Astrocyte (in vitro differentiated cells and primary cell): ENCODE data around the gene TFF1. TPM values are rescaled to one million over a fixed set of nuclear protein-coding genes. Genes with fewer than 3 reads are reported as not detected.

ENCODE experiments used
- DNase-seq: peaks from one replicate; pipeline ENCODE4 v3.0.0-alpha.2; 2010; ENCODE audit warnings: low read depth
- FAIRE-seq: peaks from 2 replicates; lab custom pipeline; 2011; peaks lifted over from hg19 to GRCh38; lab: Jason Lieb, UNC
- H2AFZ ChIP-seq: 2 replicates; pipeline ENCODE4 v1.6.0; 2012; ENCODE audit warnings: low read depth, low read length, inconsistent platforms
- H3K27ac ChIP-seq: 2 replicates; pipeline ENCODE4 v1.5.1; 2011; ENCODE audit warnings: low read depth, low read length, inconsistent platforms
- H3K27me3 ChIP-seq: 2 replicates; pipeline ENCODE4 v1.6.0; 2011; ENCODE audit warnings: low read length, inconsistent platforms; ENCODE audit not compliant: insufficient read depth
- H3K36me3 ChIP-seq: 2 replicates; pipeline ENCODE4 v1.5.1; 2011; ENCODE audit warnings: low read length, inconsistent platforms; ENCODE audit not compliant: insufficient read depth
- H3K4me1 ChIP-seq: 2 replicates; pipeline ENCODE4 v1.5.1; 2011; ENCODE audit warnings: low read length, inconsistent platforms; ENCODE audit not compliant: insufficient read depth
- H3K4me2 ChIP-seq: 2 replicates; pipeline ENCODE4 v1.6.0; 2012; ENCODE audit warnings: low read length, inconsistent platforms
- H3K4me3 ChIP-seq: 2 replicates; pipeline ENCODE4 v1.5.1; 2011; ENCODE audit warnings: low read depth, mild to moderate bottlenecking, low read length, inconsistent platforms; ENCODE audit not compliant: insufficient read depth
- H3K79me2 ChIP-seq: 2 replicates; pipeline ENCODE4 v1.6.0; 2012; ENCODE audit warnings: mild to moderate bottlenecking, low read length, inconsistent platforms; ENCODE audit not compliant: insufficient read depth
- H3K9ac ChIP-seq: 2 replicates; pipeline ENCODE4 v1.6.0; 2012; ENCODE audit warnings: mild to moderate bottlenecking, low read length, inconsistent platforms
- H3K9me3 ChIP-seq: 2 replicates; pipeline ENCODE4 v1.5.1; 2012; ENCODE audit warnings: low read depth, mild to moderate bottlenecking, low read length, inconsistent platforms; ENCODE audit not compliant: insufficient read depth
- H4K20me1 ChIP-seq: 2 replicates; pipeline ENCODE4 v1.6.0; 2012; ENCODE audit warnings: low read length, inconsistent platforms; ENCODE audit not compliant: insufficient read depth
- H3K27ac Mint-ChIP-seq: one replicate; pipeline ENCODE4 v1.8.0; 2021; ENCODE audit warnings: mild to moderate bottlenecking, mixed read lengths; ENCODE audit not compliant: unreplicated experiment
- H3K27me3 Mint-ChIP-seq: one replicate; pipeline ENCODE4 v1.8.0; 2021; ENCODE audit warnings: low read depth, mixed read lengths; ENCODE audit not compliant: unreplicated experiment
- H3K36me3 Mint-ChIP-seq: one replicate; pipeline ENCODE4 v1.8.0; 2021; ENCODE audit warnings: low read depth, mixed read lengths; ENCODE audit not compliant: unreplicated experiment
- H3K4me1 Mint-ChIP-seq: one replicate; pipeline ENCODE4 v1.8.0; 2021; ENCODE audit warnings: low read depth, mixed read lengths; ENCODE audit not compliant: unreplicated experiment
- H3K4me3 Mint-ChIP-seq: one replicate; pipeline ENCODE4 v1.8.0; 2021; ENCODE audit warnings: mild to moderate bottlenecking, moderate library complexity, mixed read lengths; ENCODE audit not compliant: unreplicated experiment
- H3K9me3 Mint-ChIP-seq: one replicate; pipeline ENCODE4 v1.8.0; 2021; ENCODE audit warnings: mild to moderate bottlenecking, mixed read lengths; ENCODE audit not compliant: unreplicated experiment
- EZH2 ChIP-seq: IDR thresholded peaks from 2 replicates; pipeline ENCODE4 v1.6.1; 2012; ENCODE audit warnings: mild to moderate bottlenecking, low read length, inconsistent platforms; ENCODE audit not compliant: insufficient read depth
- total RNA-seq: library from RNA; stranded (reverse); gene quantifications from 2 replicates; pipeline ENCODE4 v1.2.1, GENCODE V29; 2021
- TF ChIP-seq, protein P1 (sequence below): IDR thresholded peaks from 2 replicates; pipeline ENCODE4 v1.5.1; 2011; ENCODE audit warnings: low read depth, mild to moderate bottlenecking, inconsistent platforms, low read length, moderate library complexity; ENCODE audit not compliant: insufficient read depth

Gene TFF1
- total RNA-seq, 1 donor from 2014 or later, result not detected

DNA sequence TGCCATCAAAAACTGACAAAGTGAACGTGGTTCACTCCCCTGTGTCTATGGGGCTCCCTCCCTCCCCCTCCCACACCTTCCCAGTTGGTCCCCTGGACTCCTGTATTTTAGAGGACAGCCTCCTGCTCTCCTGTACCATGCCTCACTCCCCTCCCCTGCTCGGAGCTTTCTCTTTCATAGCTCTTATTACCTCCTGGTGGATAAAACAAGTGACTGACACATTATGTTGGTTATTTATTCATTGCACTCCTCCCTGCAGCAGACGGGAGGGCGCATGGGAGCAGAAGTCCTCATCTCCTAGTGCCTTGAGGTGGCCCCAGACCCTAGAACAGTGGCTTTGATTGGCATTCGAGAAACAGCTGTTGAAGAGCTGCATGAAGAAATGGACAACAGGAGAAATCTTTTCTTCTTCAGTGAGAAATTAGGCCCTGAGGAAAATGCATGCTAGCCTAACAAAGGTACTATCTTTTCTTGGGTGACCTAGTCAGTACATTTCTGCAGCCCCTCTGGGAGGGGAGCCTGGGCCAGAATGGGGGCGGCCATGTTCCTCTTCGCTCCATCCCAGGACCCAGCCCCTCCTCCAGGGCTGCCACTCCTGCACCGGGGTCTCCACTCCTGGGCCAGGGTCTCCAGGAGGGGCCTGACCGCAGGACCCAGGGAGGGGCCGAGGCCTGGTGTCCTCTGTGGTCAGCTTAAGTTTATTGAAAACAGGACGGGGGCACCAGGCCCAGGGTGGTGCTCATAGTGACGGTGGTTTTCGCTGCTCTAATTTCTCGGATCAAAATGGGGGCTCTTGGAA is 1.2 kb upstream of the TFF1 start:
- DNase-seq (no peak), FAIRE-seq (no peak)
- no peaks in the 10 kb centered on the region for H3K36me3 ChIP-seq
- Mint-ChIP-seq H3K4me3 (no peak overlapping the region), H3K27ac (no peak overlapping the region), H3K27me3 (peaks cover 41% of the 10 kb centered on the region), H3K9me3 (peaks cover 2% of the 10 kb centered on the region), H3K4me1 (no peaks in the 10 kb centered on the region), H3K36me3 (no peaks in the 10 kb centered on the region)
- H3K9ac ChIP-seq, result no peak overlapping the region
- H4K20me1 ChIP-seq, result no peaks in the 10 kb centered on the region
- H3K4me2 ChIP-seq, result no peak overlapping the region
- H3K9me3 ChIP-seq, result no peaks in the 10 kb centered on the region
- H2AFZ ChIP-seq, result no peak overlapping the region
- H3K79me2 ChIP-seq, result no peaks in the 10 kb centered on the region
- H3K27ac ChIP-seq, result no peak overlapping the region
- TF ChIP-seq EZH2, result no peak
- TF ChIP-seq, protein P1, sequence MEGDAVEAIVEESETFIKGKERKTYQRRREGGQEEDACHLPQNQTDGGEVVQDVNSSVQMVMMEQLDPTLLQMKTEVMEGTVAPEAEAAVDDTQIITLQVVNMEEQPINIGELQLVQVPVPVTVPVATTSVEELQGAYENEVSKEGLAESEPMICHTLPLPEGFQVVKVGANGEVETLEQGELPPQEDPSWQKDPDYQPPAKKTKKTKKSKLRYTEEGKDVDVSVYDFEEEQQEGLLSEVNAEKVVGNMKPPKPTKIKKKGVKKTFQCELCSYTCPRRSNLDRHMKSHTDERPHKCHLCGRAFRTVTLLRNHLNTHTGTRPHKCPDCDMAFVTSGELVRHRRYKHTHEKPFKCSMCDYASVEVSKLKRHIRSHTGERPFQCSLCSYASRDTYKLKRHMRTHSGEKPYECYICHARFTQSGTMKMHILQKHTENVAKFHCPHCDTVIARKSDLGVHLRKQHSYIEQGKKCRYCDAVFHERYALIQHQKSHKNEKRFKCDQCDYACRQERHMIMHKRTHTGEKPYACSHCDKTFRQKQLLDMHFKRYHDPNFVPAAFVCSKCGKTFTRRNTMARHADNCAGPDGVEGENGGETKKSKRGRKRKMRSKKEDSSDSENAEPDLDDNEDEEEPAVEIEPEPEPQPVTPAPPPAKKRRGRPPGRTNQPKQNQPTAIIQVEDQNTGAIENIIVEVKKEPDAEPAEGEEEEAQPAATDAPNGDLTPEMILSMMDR, result no peak
- H3K27me3 ChIP-seq, result no peaks in the 10 kb centered on the region
- no peaks in the 10 kb centered on the region for H3K4me1 ChIP-seq
- no peak overlapping the region for H3K4me3 ChIP-seq

DNA sequence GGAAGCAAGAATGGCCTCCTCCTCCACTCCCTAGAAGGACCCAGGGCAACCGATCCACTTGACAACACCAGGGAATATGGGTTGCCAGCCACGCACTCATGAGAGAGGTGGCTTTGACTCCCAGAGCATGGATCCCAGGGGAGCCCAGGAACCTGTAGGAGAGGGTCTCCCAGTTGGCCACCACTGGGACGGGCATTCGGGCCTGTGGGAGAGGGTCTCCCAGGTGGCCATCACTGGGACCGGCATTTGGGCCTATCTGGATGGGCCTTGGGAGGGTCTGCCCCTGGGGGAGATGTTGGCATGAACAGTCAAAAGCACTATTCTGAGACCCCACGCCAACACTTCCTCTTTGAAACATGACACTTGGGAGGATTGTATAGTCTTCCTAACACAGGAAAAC is 565 bp downstream of the TFF1 start:
- Histone ChIP-seq H3K79me2 (no peaks in the 10 kb centered on the region), H3K4me3 (no peak overlapping the region), H3K9ac (no peak overlapping the region), H2AFZ (no peak overlapping the region), H3K4me1 (no peaks in the 10 kb centered on the region), H3K4me2 (no peak overlapping the region), H3K27ac (no peak overlapping the region), H3K36me3 (no peaks in the 10 kb centered on the region), H3K9me3 (no peaks in the 10 kb centered on the region), H3K27me3 (no peaks in the 10 kb centered on the region), H4K20me1 (no peaks in the 10 kb centered on the region)
- no peak for FAIRE-seq
- H3K4me1 Mint-ChIP-seq, result no peaks in the 10 kb centered on the region
- no peak for TF ChIP-seq EZH2
- TF ChIP-seq, protein P1, result no peak
- no peak for DNase-seq
- H3K4me3 Mint-ChIP-seq, result no peak overlapping the region
- peaks cover 35% of the 10 kb centered on the region for H3K27me3 Mint-ChIP-seq
- H3K9me3 Mint-ChIP-seq, result no peaks in the 10 kb centered on the region
- no peak overlapping the region for H3K27ac Mint-ChIP-seq
- no peaks in the 10 kb centered on the region for H3K36me3 Mint-ChIP-seq

DNA sequence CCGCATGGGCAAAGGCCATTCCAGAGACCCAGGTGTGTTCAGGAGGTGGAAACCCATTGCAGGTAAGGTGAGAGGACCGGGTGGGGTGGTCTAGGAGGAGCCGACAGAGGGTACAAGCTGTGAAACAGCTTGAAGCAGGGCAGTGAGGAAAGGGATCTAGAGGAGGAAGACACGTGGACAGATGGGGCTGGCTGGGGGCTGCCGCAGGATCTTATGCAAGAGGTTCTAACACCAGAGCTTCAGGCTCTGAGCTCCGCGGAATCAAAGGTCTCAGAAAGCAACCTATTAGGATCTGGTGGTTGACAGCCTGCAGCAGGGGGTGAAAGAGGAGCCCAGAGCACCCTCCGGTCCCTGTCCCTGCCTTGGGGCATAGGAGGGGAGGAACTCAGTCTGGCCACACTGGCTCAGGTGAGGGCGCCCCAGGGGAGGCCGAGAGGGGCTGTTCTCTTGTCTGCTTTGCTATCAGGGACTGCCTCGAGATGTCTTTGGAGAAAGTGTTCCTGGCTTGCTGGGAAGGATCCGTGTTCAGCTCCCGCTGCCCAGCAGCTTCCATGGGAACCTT is 1.9 kb downstream of the TFF1 start:
- Mint-ChIP-seq H3K4me1 (no peaks in the 10 kb centered on the region), H3K27me3 (peaks cover 33% of the 10 kb centered on the region), H3K4me3 (no peak overlapping the region), H3K36me3 (no peaks in the 10 kb centered on the region), H3K9me3 (peaks cover 3% of the 10 kb centered on the region), H3K27ac (no peak overlapping the region)
- FAIRE-seq, result no peak
- Histone ChIP-seq H2AFZ (no peak overlapping the region), H3K4me1 (no peaks in the 10 kb centered on the region), H3K4me2 (no peak overlapping the region), H3K9me3 (no peaks in the 10 kb centered on the region), H3K79me2 (no peaks in the 10 kb centered on the region), H4K20me1 (no peaks in the 10 kb centered on the region), H3K4me3 (no peak overlapping the region), H3K27ac (no peak overlapping the region), H3K9ac (no peak overlapping the region), H3K27me3 (no peaks in the 10 kb centered on the region), H3K36me3 (no peaks in the 10 kb centered on the region)
- DNase-seq, result no peak
- TF ChIP-seq, protein P1, result no peak
- TF ChIP-seq EZH2, result no peak
